ENCODE data around the gene TTC34.
"Not testable (repeated sequence)": the region's sequence is repeated elsewhere in the genome, so short reads cannot be mapped to it uniquely, and the experiment has no call there.

Gene TTC34

DNA sequence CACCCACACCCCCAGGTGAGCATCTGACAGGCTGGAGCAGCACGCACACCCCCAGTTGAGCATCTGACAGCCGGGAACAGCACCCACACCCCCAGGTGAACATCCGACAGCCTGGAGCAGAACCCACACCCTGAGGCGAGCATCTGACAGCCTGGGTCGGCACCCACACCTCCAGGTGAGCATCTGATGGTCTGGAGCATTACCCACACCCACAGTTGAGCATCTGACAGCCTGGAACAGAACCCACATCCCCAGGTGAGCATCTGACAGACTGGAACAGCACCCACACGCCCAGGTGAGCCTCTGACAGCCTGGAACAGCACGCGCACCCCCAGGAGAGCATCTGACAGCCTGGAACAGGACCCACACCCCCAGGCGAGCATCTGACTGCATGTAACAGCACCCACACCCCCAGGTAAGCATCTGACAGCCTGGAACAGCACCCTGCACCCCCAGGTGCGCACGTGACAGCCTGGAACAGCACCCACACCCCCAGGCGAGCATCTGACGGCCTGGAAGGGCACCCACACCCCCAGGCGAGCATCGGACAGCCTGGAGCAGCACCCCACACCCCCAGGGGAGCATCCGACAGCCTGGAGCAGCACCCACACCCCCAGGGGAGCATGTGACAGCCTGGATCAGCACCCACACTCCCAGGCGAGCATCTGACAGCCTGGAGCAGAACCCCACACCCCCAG lies 113.7 kb downstream of the TTC34 start:
- H3K4me3 ChIP-seq (ENCODE audit: low read depth, low read length); in situ Hi-C loops (cut with HindIII; ENCODE audit: low sequenced_read_pairs); DNase-seq (ENCODE audit: low read depth, low spot score): not testable (repeated sequence)

DNA sequence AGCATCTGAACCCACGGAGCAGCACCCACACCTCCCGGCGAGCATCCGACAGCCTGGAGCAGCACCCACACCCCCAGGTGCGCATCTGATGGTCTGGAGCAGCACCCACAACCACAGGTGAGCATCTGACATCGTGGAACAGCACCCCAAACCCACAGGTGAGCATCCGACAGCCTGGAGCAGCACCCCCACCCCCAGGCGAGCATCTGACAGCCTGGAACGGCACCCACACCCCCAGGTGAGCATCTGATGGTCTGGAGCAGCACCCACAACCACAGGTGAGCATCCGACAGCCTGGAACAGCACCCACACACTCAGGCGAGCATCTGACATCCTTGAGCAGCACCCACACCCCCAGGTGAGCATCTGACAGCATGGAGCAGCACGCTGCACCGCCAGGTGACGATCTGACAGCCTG lies 114.3 kb downstream of the TTC34 start:
- in situ Hi-C loops (cut with HindIII; ENCODE audit: low sequenced_read_pairs); DNase-seq (ENCODE audit: low read depth, low spot score); H3K4me3 ChIP-seq (ENCODE audit: low read depth, low read length): not testable (repeated sequence)

DNA sequence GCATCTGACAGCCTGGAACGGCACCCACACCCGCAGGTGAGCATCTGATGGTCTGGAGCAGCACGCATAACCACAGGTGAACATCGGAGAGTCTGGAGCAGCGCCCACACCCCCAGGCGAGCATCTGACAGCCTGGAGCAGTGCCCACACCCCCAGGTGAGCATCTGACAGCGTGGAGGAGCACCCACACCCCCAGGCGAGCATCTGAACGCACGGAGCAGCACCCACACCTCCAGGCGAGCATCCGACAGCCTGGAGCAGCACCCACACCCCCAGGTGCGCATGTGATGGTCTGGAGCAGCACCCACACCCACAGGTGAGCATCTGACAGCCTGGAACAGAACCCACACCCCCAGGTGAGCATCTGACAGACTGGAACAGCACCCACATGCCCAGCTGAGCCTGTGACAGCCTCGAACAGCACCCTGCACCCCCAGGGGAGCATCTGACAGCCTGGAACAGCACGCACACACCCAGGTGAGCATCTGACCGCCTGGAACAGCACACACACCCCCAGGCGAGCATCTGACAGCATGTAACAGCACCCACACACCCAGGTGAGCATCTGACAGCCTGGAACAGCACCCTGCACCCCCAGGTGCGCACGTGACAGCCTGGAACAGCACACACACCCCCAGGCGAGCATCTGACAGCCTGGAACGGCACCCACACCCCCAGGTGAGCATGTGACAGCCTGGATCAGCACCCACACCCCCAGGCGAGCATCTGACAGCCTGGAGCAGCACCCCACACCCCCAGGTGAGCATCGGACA lies 115.2 kb downstream of the TTC34 start:
- DNase-seq (ENCODE audit: low read depth, low spot score); in situ Hi-C loops (cut with HindIII; ENCODE audit: low sequenced_read_pairs): not testable (repeated sequence)

DNA sequence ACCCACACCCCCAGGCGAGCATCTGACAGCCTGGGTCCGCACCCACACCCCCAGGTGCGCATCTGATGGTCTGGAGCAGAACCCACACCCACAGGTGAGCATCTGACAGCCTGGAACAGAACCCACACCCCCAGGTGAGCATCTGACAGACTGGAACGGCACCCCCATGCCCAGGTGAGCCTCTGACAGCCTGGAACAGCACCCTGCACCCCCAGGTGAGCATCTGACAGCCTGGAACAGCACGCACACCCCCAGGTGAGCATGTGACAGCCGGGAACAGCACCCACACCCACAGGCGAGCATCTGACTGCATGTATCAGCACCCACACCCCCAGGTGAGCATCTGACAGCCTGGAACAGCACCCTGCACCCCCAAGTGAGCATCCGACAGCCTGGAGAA lies 115.8 kb downstream of the TTC34 start:
- DNase-seq (ENCODE audit: low read depth, low spot score); in situ Hi-C loops (cut with HindIII; ENCODE audit: low sequenced_read_pairs): not testable (repeated sequence)

More for the DNA sequence above, 115.2 kb downstream of the TTC34 start:
- not testable (repeated sequence) for H3K4me3 ChIP-seq (ENCODE audit: low read depth, low read length)

DNA sequence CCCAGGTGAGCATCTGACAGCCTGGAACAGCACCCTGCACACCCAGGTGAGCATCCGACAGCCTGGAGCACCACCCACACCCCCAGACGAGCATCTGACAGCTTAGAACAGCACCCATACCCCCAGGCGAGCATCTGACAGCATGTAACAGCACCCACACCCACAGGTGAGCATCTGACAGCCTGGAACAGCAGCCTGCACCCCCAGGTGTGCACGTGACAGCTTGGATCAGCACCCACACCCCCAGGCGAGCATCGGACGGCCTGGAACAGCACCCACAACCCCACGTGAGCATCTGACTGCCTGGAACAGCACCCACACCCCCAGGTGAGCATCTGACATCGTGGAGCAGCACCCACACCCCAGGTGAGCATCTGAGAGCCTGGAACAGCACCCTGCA lies 116.6 kb downstream of the TTC34 start:
- in situ Hi-C loops (cut with HindIII; ENCODE audit: low sequenced_read_pairs); DNase-seq (ENCODE audit: low read depth, low spot score); H3K4me3 ChIP-seq (ENCODE audit: low read depth, low read length): not testable (repeated sequence)

More for the DNA sequence above, 115.8 kb downstream of the TTC34 start:
- H3K4me3 ChIP-seq (ENCODE audit: low read depth, low read length), result not testable (repeated sequence)

DNA sequence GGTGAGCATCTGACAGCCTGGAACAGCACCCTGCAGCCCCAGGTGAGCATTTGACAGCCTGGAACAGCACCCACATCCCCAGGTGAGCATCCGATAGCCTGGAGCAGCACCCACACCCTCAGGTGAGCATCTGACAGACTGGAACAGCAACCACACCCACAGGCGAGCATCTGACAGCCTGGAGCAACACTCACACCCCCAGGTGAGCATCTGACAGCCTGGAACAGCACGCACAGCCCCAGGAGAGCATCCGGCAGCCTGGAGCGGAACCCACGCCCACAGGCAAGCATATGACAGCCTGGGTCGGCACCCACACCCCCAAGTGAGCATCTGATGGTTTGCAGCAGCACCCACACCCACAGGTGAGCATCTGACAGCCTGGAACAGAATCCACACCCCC lies 117.5 kb downstream of the TTC34 start:
- H3K4me3 ChIP-seq (ENCODE audit: low read depth, low read length); DNase-seq (ENCODE audit: low read depth, low spot score); in situ Hi-C loops (cut with HindIII; ENCODE audit: low sequenced_read_pairs): not testable (repeated sequence)

DNA sequence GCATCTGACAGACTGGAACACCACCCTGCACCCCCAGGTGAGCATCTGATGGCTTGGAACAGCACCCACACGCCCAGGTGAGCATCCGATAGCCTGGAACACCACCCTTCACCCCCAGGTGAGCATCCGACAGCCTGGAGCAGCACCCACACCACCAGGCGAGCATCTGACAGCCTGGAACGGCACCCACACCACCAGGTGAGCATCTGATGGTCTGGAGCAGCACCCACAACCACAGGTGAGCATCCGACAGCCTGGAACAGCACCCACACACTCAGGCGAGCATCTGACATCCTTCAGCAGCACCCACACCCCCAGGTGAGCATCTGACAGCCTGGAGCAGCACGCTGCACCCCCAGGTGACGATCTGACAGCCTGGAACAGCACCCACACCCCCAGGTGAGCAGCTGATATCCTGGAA lies 118.2 kb downstream of the TTC34 start:
- H3K4me3 ChIP-seq (ENCODE audit: low read depth, low read length); DNase-seq (ENCODE audit: low read depth, low spot score); in situ Hi-C loops (cut with HindIII; ENCODE audit: low sequenced_read_pairs): not testable (repeated sequence)

DNA sequence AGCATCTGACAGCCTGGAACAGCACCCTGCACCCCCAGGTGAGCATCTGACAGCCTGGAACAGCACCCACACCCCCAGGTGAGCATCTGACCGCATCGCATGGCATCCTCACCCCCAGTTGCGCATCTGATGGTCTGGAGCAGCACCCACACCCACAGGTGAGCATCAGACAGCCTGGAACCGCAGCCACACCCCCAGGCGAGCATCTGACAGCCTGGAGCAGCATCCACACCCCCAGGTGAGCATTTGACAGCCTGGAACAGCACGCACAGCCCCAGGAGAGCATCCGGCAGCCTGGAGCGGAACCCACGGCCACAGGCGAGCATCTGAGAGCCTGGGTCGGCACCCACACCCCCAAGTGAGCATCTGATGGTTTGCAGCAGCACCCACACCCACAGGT lies 118.6 kb downstream of the TTC34 start:
- H3K4me3 ChIP-seq (ENCODE audit: low read depth, low read length); in situ Hi-C loops (cut with HindIII; ENCODE audit: low sequenced_read_pairs); DNase-seq (ENCODE audit: low read depth, low spot score): not testable (repeated sequence)

DNA sequence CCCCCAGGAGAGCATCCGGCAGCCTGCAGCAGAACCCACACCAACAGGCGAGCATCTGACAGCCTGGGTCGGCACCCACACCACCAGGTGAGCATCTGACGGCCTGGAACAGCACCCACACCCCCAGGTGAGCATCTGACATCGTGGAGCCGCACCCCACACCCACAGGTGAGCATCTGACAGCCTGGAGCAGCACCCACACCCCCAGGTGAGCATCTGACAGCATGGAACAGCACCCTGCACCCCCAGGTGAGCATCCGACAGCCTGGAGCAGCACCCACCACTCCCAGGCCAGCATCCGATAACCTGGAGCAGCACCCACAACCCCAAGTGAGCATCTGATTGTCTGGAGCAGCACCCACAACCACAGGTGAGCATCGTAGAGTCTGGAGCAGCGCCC lies 124.8 kb downstream of the TTC34 start:
- DNase-seq (ENCODE audit: low read depth, low spot score); H3K4me3 ChIP-seq (ENCODE audit: low read depth, low read length); in situ Hi-C loops (cut with HindIII; ENCODE audit: low sequenced_read_pairs): not testable (repeated sequence)

DNA sequence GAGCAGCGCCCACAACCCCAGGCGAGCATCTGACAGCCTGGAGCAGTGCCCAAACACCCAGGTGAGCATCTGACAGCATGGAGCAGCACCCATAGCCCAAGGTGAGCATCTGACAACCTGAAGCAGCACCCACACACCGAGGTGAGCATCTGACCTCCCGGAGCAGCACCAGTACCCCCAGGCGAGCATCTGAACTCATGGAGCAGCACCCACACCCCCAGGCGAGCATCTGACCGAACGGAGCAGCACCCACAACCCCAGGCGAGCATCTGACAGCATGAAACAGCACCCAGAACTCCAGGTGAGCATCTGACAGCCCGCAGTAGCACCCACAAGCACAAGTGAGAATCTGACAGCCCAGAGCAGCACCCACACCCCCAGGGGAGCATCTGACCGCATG lies 129.8 kb downstream of the TTC34 start:
- DNase-seq (ENCODE audit: low read depth, low spot score); in situ Hi-C loops (cut with HindIII; ENCODE audit: low sequenced_read_pairs); H3K4me3 ChIP-seq (ENCODE audit: low read depth, low read length): not testable (repeated sequence)

DNA sequence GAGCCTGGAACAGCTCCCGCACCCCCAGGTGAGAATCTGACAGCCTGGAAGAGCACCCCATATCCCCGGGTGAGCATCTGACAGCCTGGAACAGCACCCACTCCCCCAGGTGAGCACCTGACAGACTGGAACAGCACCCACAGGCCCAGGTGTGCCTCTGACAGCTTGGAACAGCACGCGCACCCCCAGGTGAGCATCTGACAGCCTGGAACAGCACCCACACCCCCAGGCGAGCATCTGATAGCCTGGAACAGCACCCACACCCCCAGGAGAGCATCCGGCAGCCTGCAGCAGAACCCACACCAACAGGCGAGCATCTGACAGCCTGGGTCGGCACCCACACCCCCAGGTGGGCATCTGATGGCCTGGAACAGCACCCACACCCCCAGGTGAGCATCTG lies 141.7 kb downstream of the TTC34 start:
- DNase-seq (ENCODE audit: low read depth, low spot score); H3K4me3 ChIP-seq (ENCODE audit: low read depth, low read length); in situ Hi-C loops (cut with HindIII; ENCODE audit: low sequenced_read_pairs): not testable (repeated sequence)

DNA sequence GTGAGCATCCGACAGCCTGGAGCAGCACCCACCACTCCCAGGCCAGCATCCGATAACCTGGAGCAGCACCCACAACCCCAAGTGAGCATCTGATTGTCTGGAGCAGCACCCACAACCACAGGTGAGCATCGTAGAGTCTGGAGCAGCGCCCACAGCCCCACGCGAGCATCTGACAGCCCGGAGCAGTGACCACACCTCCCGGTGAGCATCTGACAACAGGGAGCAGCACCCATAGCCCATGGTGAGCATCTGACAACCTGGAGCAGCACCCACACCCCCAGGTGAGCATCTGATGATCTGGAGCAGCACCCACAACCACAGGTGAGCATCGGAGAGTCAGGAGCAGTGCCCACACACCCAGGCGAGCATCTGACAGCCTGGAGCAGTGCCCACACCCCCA lies 143.6 kb downstream of the TTC34 start:
- DNase-seq (ENCODE audit: low read depth, low spot score); in situ Hi-C loops (cut with HindIII; ENCODE audit: low sequenced_read_pairs); H3K4me3 ChIP-seq (ENCODE audit: low read depth, low read length): not testable (repeated sequence)

DNA sequence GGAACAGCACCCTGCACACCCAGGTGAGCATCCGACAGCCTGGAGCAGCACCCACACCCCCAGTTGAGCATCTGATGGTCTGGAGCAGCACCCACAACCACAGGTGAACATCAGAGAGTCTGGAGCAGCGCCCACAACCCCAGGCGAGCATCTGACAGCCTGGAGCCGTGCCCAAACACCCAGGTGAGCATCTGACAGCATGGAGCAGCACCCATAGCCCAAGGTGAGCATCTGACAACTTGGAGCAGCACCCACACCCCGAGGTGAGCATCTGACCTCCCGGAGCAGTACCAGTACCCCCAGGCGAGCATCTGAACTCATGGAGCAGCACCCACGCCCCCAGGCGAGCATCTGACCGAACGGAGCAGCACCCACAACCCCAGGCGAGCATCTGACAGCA lies 144.4 kb downstream of the TTC34 start:
- H3K4me3 ChIP-seq (ENCODE audit: low read depth, low read length); DNase-seq (ENCODE audit: low read depth, low spot score); in situ Hi-C loops (cut with HindIII; ENCODE audit: low sequenced_read_pairs): not testable (repeated sequence)

DNA sequence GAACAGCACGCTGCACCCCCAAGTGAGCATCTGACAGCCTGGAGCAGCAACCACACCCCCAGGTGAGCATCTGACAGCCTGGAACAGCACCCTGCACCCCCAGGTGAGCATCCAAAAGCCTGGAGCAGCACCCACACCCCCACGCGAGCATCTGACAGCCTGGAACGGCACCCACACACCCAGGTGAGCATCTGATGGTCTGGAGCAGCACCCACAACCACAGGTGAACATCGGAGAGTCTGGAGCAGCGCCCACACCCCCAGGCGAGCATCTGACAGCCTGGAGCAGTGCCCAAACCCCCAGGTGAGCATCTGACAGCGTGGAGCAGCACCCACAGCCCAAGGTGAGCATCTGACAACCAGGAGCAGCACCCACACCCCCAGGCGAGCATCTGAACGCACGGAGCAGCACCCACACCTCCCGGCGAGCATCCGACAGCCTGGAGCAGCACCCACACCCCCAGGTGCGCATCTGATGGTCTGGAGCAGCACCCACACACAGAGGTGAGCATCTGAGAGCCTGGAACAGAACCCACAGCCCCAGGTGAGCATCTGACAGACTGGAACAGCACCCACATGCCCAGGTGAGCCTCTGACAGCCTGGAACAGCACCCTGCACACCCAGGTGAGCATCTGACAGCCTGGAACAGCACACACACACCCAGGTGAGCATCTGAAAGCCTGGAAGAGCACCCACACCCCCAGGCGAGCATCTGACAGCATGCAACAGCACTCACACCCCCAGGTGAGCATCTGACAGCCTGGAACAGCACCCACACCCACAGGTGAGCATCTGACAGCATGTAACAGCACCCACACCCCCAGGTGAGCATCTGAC lies 145.7 kb downstream of the TTC34 start:
- H3K4me3 ChIP-seq (ENCODE audit: low read depth, low read length); in situ Hi-C loops (cut with HindIII; ENCODE audit: low sequenced_read_pairs); DNase-seq (ENCODE audit: low read depth, low spot score): not testable (repeated sequence)

DNA sequence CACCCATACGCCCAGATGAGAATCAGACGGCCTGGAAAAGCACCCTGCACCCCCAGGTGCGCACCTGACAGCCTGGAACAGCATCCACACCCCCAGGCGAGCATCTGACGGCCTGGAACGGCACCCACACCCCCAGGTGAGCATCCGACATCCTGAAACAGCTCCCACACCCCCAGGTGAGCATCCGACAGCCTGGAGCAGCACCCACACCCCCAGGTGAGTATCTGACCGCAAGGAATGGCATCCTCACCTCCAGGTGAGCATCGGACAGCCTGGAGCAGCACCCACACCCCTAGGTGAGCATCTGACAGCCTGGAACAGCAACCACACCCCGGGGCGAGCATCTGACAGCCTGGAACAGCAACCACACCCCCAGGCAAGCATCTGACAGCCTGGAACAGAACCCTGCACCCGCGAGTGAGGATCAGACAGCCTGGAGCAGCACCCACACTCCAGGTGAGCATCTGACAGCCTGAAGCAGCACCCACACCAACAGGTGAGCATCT lies 147.0 kb downstream of the TTC34 start:
- DNase-seq (ENCODE audit: low read depth, low spot score); in situ Hi-C loops (cut with HindIII; ENCODE audit: low sequenced_read_pairs); H3K4me3 ChIP-seq (ENCODE audit: low read depth, low read length): not testable (repeated sequence)

DNA sequence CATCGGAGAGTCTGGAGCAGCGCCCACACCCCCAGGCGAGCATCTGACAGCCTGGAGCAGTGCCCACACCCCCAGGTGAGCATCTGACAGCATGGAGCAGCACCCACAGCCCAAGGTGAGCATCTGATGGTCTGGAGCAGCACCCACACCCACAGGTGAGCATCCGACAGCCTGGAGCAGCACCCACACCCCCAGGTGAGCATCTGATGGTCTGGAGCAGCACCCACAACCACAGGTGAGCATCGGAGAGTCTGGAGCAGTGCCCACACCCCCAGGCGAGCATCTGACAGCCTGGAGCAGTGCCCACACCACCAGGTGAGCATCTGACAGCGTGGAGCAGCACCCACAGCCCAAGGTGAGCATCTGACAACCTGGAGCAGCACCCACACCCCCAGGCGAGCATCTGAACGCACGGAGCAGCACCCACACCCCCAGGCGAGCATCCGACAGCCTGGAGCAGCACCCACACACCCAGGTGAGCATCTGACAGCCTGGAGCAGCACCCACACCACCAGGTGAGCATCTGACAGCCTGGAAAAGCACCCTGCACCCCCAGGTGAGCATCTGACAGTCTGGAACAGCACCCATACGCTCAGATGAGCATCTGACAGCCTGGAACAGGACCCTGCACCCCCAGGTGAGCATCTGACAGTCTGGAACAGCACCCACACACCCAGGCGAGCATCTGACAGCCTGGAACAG lies 147.6 kb downstream of the TTC34 start:
- not testable (repeated sequence) for DNase-seq (ENCODE audit: low read depth, low spot score)

More for the DNA sequence above, 147.6 kb downstream of the TTC34 start:
- in situ Hi-C loops (cut with HindIII; ENCODE audit: low sequenced_read_pairs); H3K4me3 ChIP-seq (ENCODE audit: low read depth, low read length): not testable (repeated sequence)
